Measurements from ENCODE around the gene CFAP157.
A peak's percentile ranks its signal among the peaks of the same experiment; 100 is the strongest.
"Not testable (repeated sequence)": the region's sequence is repeated elsewhere in the genome, so short reads cannot be mapped to it uniquely, and the experiment has no call there.

The CFAP157 gene

GRCh38 chr9:127739614-127740330 lies 33.0 kb downstream of the CFAP157 start:
- DNase-seq: no peak

- peak; percentile 78 for DNase-seq
Measured at GRCh38 chr9:127741831-127742434, 35.1 kb downstream of the CFAP157 start.

GRCh38 chr9:127742435-127743088 lies 35.8 kb downstream of the CFAP157 start:
- DNase-seq: peak; percentile 94

- no peak for DNase-seq
Measured at GRCh38 chr9:127744398-127745110, 37.8 kb downstream of the CFAP157 start.

- DNase-seq: no peak
Measured at GRCh38 chr9:127746959-127747569, 40.3 kb downstream of the CFAP157 start.

GRCh38 chr9:127749090-127749787 lies 42.5 kb downstream of the CFAP157 start:
- no peak for DNase-seq

GRCh38 chr9:127751269-127752054 lies 44.7 kb downstream of the CFAP157 start:
- DNase-seq: no peak

- no peak for DNase-seq
Measured at GRCh38 chr9:127753148-127753547, 46.4 kb downstream of the CFAP157 start.

- DNase-seq: no peak
Measured at GRCh38 chr9:127753622-127754021, 46.8 kb downstream of the CFAP157 start.

GRCh38 chr9:127754099-127755060 lies 47.6 kb downstream of the CFAP157 start:
- peak; percentile 34 for DNase-seq

- no peak for DNase-seq
Measured at GRCh38 chr9:127755061-127756060, 48.6 kb downstream of the CFAP157 start.

- DNase-seq: no peak
Measured at GRCh38 chr9:127756233-127756632, 49.4 kb downstream of the CFAP157 start.

GRCh38 chr9:127756776-127757175 lies 50.0 kb downstream of the CFAP157 start:
- not testable (repeated sequence) for DNase-seq

GRCh38 chr9:127758843-127759242 lies 52.1 kb downstream of the CFAP157 start:
- no peak for DNase-seq

GRCh38 chr9:127761061-127761460 lies 54.3 kb downstream of the CFAP157 start:
- DNase-seq: no peak

GRCh38 chr9:127761491-127761956 lies 54.7 kb downstream of the CFAP157 start:
- no peak for DNase-seq

GRCh38 chr9:127762111-127762676 lies 55.4 kb downstream of the CFAP157 start:
- DNase-seq: no peak

GRCh38 chr9:127763918-127764384 lies 57.2 kb downstream of the CFAP157 start:
- peak; percentile 30 for DNase-seq
